HCT116 (cell line): Measurements from ENCODE around the gene CPED1.

Experiments
- CTCF ChIP-seq, 3 experiments: fragments of 200-600 bp in 1 of 3; sonication (generic) in 1 of 3; IDR thresholded peaks in 2 of 3; conservative IDR thresholded peaks in 1 of 3; 2 replicates each; pipeline ENCODE4 v1.5.1; 2012 to 2017; ENCODE audit warnings: low read depth in 2 of 3, low read length in 2 of 3, antibody characterized with exemption in 1 of 3, borderline replicate concordance in 1 of 3, control low read depth in 1 of 3, mild to moderate bottlenecking in 1 of 3, mixed read lengths in 1 of 3, mixed run types in 1 of 3, moderate library complexity in 1 of 3; ENCODE audit not compliant: insufficient read depth in 1 of 3
- EGR1 ChIP-seq: IDR thresholded peaks from 2 replicates; pipeline ENCODE4 v1.6.1; 2012; ENCODE audit warnings: low read depth
- EZH2phosphoT487 ChIP-seq: fragments of 200-600 bp; IDR thresholded peaks from 2 replicates; pipeline ENCODE4 v1.6.1; 2018; ENCODE audit warnings: antibody characterized with exemption, borderline replicate concordance
- POLR2AphosphoS5 ChIP-seq: IDR thresholded peaks from 2 replicates; pipeline ENCODE4 v1.6.1; 2011; ENCODE audit warnings: mild to moderate bottlenecking, low read depth, low read length, moderate library complexity
- RAD21 ChIP-seq: IDR thresholded peaks from 2 replicates; pipeline ENCODE4 v1.6.1; 2012; ENCODE audit warnings: low read depth, mild to moderate bottlenecking
- REST ChIP-seq: IDR thresholded peaks from 2 replicates; pipeline ENCODE4 v1.6.1; 2012; ENCODE audit warnings: low read depth
- ZBTB33 ChIP-seq: IDR thresholded peaks from 2 replicates; pipeline ENCODE4 v1.6.1; 2011; ENCODE audit warnings: mild to moderate bottlenecking, low read length, moderate library complexity; ENCODE audit not compliant: insufficient replicate concordance; ENCODE audit errors: extremely low read depth
- ZFX ChIP-seq: fragments of 450-650 bp; IDR thresholded peaks from 2 replicates; pipeline ENCODE4 v1.6.1; 2017

GRCh38 chr7:121160150-121161008 lies 171.9 kb downstream of the CPED1 start:
- no peak for TF ChIP-seq CTCF (IDR thresholded peaks at IDR 0.05 in 2 of 3, conservative IDR thresholded peaks at IDR 0.05 in 1 of 3; ENCODE audit: borderline replicate concordance in 1 of 3, insufficient read depth in 1 of 3, low read depth in 2 of 3, low read length in 2 of 3)
- no peak for TF ChIP-seq POLR2AphosphoS5
- no peak for TF ChIP-seq ZBTB33
- TF ChIP-seq EGR1: no peak
- TF ChIP-seq EZH2phosphoT487: no peak
- TF ChIP-seq REST: no peak
- TF ChIP-seq ZFX: no peak
- no peak for TF ChIP-seq RAD21
